RWPE2 (cell line): ENCODE measurements around the gene ZNF444.
A peak's percentile ranks its signal among the peaks of the same experiment; 100 is the strongest.

Source experiments
- ATAC-seq: fragments of 200-7000 bp; cut with Tn5 transposase; 3 replicates; pipeline ENCODE4 v1.9.1; 2021; ENCODE audit warnings: low read depth
- DNase-seq: peaks from one replicate; pipeline ENCODE4 v3.0.0-alpha.2; 2020; ENCODE audit warnings: low spot score
- H3K27ac ChIP-seq: fragments of 450-650 bp; 2 replicates; pipeline ENCODE4 v1.5.1; 2017; ENCODE audit warnings: mild to moderate bottlenecking; ENCODE audit not compliant: poor library complexity, severe bottlenecking
- H3K27me3 ChIP-seq: fragments of 250-450 bp; sonication (Bioruptor Pico); 2 replicates; pipeline ENCODE4 v1.5.1; 2021; ENCODE audit warnings: mild to moderate bottlenecking, moderate library complexity; ENCODE audit not compliant: insufficient read depth, poor library complexity, severe bottlenecking
- H3K36me3 ChIP-seq: fragments of 250-450 bp; sonication (Bioruptor Pico); 2 replicates; pipeline ENCODE4 v1.5.1; 2020; ENCODE audit warnings: low read depth, mild to moderate bottlenecking, moderate library complexity
- H3K4me1 ChIP-seq: fragments of 250-450 bp; sonication (Bioruptor Pico); 2 replicates; pipeline ENCODE4 v1.5.1; 2021; ENCODE audit warnings: mild to moderate bottlenecking, moderate library complexity; ENCODE audit not compliant: insufficient read depth, poor library complexity, severe bottlenecking
- H3K4me3 ChIP-seq: fragments of 250-450 bp; sonication (Bioruptor Pico); 2 replicates; pipeline ENCODE4 v1.5.1; 2021; ENCODE audit warnings: mild to moderate bottlenecking, moderate library complexity; ENCODE audit not compliant: severe bottlenecking
- H3K9me3 ChIP-seq: fragments of 250-450 bp; sonication (Bioruptor Pico); 2 replicates; pipeline ENCODE4 v1.5.1; 2021; ENCODE audit warnings: mild to moderate bottlenecking, moderate library complexity; ENCODE audit not compliant: severe bottlenecking
- CTCF ChIP-seq: fragments of 450-650 bp; IDR thresholded peaks from one replicate; pipeline ENCODE4 v1.5.1; 2017; ENCODE audit warnings: mild to moderate bottlenecking, moderate library complexity; ENCODE audit not compliant: poor library complexity, severe bottlenecking

The ZNF444 gene

GRCh38 chr19:56099638-56100539, 41.2 kb upstream of the ZNF444 start:
- DNase-seq = peak; percentile 64
- Histone ChIP-seq H3K4me3 (no peak overlapping the region), H3K27ac (no peak overlapping the region), H3K9me3 (no peaks in the 10 kb centered on the region), H3K4me1 (no peaks in the 10 kb centered on the region), H3K36me3 (peaks cover 27% of the 10 kb centered on the region), H3K27me3 (no peaks in the 10 kb centered on the region)
- TF ChIP-seq CTCF = no peak
- ATAC-seq = no peak

DNA sequence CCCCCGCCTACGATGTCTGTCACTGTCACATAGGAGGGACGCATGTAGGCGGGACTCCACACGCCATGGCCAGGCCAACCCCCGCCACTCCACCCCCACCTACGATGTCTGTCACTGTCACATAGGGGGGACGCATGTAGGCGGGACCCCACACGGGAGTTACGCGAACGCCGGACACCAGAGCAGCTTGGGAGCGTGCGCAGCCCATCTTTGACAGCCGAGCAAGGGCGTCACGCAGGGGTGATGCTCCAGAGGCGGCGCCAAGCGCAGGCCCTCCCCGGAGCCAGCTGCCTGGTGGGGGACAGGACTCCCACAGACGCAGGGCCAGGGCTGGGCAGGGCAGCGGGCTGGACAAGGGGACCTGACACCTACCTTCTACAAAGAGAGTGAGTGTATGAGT, 40.0 kb upstream of the ZNF444 start:
- DNase-seq (peak; percentile 51), ATAC-seq (no peak)
- Histone ChIP-seq H3K27me3 (no peaks in the 10 kb centered on the region), H3K27ac (no peak overlapping the region), H3K4me1 (no peaks in the 10 kb centered on the region), H3K36me3 (peaks cover 21% of the 10 kb centered on the region), H3K4me3 (no peak overlapping the region), H3K9me3 (no peaks in the 10 kb centered on the region)
- TF ChIP-seq CTCF = no peak

DNA sequence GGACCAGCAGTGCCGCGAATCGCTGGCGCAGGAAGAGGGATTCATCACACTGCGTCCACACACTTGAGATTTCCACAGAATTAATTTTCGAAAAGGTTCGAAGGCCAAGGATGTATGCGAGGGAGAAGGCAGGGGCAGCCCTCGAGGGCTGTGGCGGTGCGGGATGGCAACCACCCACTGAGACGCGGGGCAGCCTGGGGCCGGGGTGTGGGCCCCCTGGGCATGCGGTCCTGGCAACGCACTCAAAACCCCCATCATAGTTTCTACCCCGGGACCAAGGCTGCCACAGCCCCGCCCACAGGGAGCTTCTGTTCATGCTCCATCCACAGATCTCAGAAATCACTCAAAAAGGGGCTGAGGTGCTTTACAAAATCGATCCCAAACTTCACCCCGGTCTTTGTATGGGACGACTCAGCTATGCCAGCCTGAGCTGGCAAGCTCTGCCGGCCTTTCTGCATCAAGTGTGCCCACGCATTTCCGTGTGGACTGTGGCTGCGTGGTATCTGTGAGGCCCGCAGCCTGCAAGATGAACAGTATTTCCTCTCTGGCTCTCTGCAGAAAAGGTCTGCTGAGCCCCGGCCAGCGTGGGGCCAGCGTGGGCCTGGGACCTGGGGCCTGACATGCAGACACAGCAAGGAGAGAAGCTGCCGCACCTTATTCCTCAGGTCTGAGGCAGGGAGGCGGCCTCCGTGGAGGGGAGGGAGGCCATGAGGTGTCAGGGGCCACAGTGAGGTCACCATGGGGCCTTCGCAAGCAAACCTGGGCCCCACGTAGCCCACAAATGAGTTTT, 39.1 kb upstream of the ZNF444 start:
- H3K4me3 ChIP-seq = no peak overlapping the region
- no peaks in the 10 kb centered on the region for H3K27me3 ChIP-seq
- no peak for DNase-seq
- ATAC-seq = no peak
- H3K27ac ChIP-seq = no peak overlapping the region
- peaks cover 28% of the 10 kb centered on the region for H3K36me3 ChIP-seq
- H3K9me3 ChIP-seq = no peaks in the 10 kb centered on the region
- no peak for TF ChIP-seq CTCF
- H3K4me1 ChIP-seq = no peaks in the 10 kb centered on the region

DNA sequence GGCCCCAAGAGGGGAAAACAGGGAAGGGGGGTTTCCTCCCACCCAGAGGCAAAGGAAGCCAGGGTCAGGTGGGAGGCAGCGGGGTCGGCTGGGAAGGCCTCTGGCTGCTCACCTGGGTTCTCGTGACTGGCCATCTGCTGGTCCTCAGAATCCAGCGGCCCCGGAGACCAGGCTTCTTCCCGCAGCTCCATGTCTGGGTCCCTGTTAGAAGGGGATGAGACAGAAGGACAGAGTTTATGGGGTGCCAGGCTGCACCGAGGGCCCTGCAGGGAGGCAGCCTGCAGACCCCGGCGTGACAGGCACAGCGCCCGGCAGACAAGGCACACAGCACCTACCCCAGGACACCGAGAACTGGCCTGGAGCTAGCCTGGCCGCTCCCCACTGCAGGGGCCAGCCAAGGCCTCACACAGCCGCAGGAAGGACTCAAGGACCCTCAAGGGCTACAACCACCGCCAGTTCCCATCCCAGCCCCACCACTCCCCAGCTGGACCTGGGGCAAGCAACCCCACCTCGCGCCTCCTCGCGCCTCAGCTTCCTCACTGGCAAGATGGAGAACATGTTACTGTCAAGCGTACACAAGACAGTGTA, 38.0 kb upstream of the ZNF444 start:
- ATAC-seq (no peak), DNase-seq (no peak)
- Histone ChIP-seq H3K36me3 (peaks cover 31% of the 10 kb centered on the region), H3K4me1 (no peaks in the 10 kb centered on the region), H3K27ac (no peak overlapping the region), H3K27me3 (no peaks in the 10 kb centered on the region), H3K9me3 (no peaks in the 10 kb centered on the region), H3K4me3 (no peak overlapping the region)
- TF ChIP-seq CTCF = no peak
